Muscle layer of colon (tissue), 2 donors: Measurements from ENCODE around the gene USP26.
"Not testable (repeated sequence)": the region's sequence is repeated elsewhere in the genome, so short reads cannot be mapped to it uniquely, and the experiment has no call there.

ENCODE experiments used
- H3K27ac ChIP-seq: one replicate; pipeline ENCODE4 v1.7.0; 2013; ENCODE audit warnings: low read depth, mild to moderate bottlenecking, low read length, moderate library complexity
- H3K27me3 ChIP-seq, 2 donors: one replicate each; pipeline ENCODE4 v1.7.0; 2013; ENCODE audit warnings: low read length in 2 of 2, mild to moderate bottlenecking in 2 of 2; ENCODE audit not compliant: insufficient read depth in 2 of 2, control insufficient read depth in 1 of 2
- H3K36me3 ChIP-seq: one replicate; pipeline ENCODE4 v1.7.0; 2013; ENCODE audit warnings: mild to moderate bottlenecking, low read length; ENCODE audit not compliant: insufficient read depth
- H3K4me1 ChIP-seq: one replicate; pipeline ENCODE4 v1.7.0; 2013; ENCODE audit warnings: mild to moderate bottlenecking, low read length; ENCODE audit not compliant: insufficient read depth
- H3K4me3 ChIP-seq, 2 donors: one replicate each; pipeline ENCODE4 v1.7.0; 2013; ENCODE audit warnings: low read length in 2 of 2, low read depth in 1 of 2, mild to moderate bottlenecking in 1 of 2, moderate library complexity in 1 of 2
- H3K9ac ChIP-seq: one replicate; pipeline ENCODE4 v1.7.0; 2013; ENCODE audit warnings: low read length
- H3K9me3 ChIP-seq: one replicate; pipeline ENCODE4 v1.7.0; 2013; ENCODE audit warnings: mild to moderate bottlenecking, low read length
- donor health status: abdominal sarcoma.
- donor health status: Adenocarcinoma of cecum.

The USP26 gene, protein sequence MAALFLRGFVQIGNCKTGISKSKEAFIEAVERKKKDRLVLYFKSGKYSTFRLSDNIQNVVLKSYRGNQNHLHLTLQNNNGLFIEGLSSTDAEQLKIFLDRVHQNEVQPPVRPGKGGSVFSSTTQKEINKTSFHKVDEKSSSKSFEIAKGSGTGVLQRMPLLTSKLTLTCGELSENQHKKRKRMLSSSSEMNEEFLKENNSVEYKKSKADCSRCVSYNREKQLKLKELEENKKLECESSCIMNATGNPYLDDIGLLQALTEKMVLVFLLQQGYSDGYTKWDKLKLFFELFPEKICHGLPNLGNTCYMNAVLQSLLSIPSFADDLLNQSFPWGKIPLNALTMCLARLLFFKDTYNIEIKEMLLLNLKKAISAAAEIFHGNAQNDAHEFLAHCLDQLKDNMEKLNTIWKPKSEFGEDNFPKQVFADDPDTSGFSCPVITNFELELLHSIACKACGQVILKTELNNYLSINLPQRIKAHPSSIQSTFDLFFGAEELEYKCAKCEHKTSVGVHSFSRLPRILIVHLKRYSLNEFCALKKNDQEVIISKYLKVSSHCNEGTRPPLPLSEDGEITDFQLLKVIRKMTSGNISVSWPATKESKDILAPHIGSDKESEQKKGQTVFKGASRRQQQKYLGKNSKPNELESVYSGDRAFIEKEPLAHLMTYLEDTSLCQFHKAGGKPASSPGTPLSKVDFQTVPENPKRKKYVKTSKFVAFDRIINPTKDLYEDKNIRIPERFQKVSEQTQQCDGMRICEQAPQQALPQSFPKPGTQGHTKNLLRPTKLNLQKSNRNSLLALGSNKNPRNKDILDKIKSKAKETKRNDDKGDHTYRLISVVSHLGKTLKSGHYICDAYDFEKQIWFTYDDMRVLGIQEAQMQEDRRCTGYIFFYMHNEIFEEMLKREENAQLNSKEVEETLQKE

DNA sequence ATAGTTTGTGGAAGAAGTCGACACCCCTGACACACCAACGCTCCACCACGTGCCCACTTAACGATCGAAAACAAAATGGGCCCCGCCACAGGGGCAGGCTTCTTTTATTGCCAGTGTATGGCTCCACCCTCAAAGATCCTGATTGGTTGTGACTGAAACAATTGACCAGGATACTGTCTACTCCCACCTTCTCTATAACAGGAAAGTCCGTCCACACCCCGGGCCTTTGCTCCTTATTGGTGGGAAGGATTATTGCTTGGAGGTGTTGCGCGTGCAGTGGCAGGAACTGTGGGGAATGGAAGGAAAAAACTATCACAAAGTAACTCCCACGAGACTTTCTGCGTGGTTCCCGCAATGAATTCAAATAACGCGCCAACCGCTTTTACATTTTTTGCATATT lies at the start of gene USP26:
Gene USP26, minus strand, starts transcription at position 79 of the 400 bp plus-strand sequence. CDS start 68,889 bp downstream, outside the sequence.
- no peak within 1 kb of the TSS for H3K27ac ChIP-seq

DNA sequence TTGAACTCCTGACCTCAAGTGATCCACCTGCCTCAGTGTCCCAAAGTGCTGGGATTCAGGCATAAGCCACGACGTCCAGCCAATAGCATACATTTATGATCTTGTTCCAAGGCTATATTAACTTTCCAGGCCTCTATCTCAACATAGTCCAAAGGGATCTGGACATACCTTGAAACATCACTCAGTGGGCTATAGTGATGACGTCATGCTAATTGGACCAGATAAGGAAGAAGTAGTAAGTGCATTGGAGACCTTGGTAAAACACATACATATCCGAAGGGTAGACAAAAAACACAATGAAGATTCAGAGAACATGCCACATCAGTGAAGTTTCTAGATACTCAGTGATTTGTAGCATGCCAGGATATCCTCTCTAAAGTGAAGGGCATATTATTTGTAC lies 37.4 kb upstream of the USP26 start:
- no peaks in the 10 kb centered on the region for H3K9me3 ChIP-seq
- no peaks in the 10 kb centered on the region for H3K36me3 ChIP-seq
- H3K4me3 ChIP-seq = no peak overlapping the region
- no peak overlapping the region for H3K9ac ChIP-seq
- peaks cover 0 to 4% of the 10 kb centered on the region in 2 donors for H3K27me3 ChIP-seq
- H3K27ac ChIP-seq = no peak overlapping the region
- no peaks in the 10 kb centered on the region for H3K4me1 ChIP-seq

More for the DNA sequence above, at the start of gene USP26:
- H3K27me3 ChIP-seq = no peaks in the 10 kb centered on the region
- H3K4me1 ChIP-seq = no peaks in the 10 kb centered on the region
- H3K9me3 ChIP-seq = no peaks in the 10 kb centered on the region
- H3K9ac ChIP-seq = no peak within 1 kb of the TSS
- H3K36me3 ChIP-seq = no peaks in the 10 kb centered on the region
- H3K4me3 ChIP-seq = no peak within 1 kb of the TSS

DNA sequence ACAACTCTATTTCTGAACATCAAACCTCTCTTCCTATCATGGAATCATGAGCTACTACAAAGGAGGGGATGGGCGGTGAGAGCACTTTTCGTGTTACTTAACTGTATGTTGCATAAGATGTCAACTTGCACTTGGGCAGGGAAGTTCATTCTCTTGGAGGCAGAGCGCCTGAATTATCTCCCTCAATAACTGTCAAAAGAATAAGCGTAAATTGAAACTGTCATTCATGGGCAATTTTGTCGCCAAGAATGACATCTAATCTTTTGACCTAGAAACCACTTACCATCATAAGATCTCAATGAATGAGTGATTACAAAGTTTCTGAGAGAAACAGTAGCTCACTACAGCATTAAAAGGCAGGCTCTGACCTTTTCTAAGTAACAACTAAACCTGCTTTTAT lies 23.5 kb upstream of the USP26 start:
- H3K27me3 ChIP-seq = no peaks in the 10 kb centered on the region

DNA sequence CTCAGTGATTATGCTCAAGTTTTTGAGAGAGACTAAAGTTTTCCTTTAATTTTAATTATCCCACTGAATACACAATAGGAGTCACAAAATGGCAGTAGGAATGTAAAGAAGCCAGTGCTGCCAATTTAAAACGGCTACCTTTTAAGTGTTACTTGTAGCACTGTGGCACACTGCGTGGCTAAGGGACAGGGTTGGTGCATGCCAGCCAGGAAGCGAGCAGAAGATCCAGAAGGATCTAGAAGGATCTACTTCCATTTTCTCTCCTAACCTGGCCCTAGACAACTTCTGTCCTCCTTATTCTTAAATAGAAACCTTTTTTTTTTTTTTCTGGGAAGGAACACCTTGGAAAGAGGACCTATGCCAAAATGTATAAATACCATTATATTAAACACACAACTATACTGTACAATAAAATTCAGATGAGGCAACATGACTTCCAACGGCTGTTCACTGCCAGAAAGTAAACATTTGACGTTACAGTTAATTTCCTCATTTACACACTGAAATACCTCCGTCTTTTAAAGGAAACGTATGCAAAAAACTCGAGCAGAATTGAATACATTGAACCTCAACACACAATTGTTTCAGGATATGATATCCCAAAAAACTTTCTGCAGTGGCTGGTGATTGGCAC lies 2.7 kb downstream of the USP26 start:
- Histone ChIP-seq H3K9me3 (no peaks in the 10 kb centered on the region), H3K4me1 (no peaks in the 10 kb centered on the region), H3K36me3 (no peaks in the 10 kb centered on the region), H3K4me3 (no peak overlapping the region), H3K27me3 (peaks cover 0 to 5% of the 10 kb centered on the region in 2 donors), H3K9ac (no peak overlapping the region), H3K27ac (no peak overlapping the region)

More for the DNA sequence above, 23.5 kb upstream of the USP26 start:
- no peaks in the 10 kb centered on the region for H3K9me3 ChIP-seq
- H3K4me3 ChIP-seq = no peak overlapping the region
- H3K4me1 ChIP-seq = no peaks in the 10 kb centered on the region
- no peak overlapping the region for H3K27ac ChIP-seq
- H3K9ac ChIP-seq = no peak overlapping the region
- no peaks in the 10 kb centered on the region for H3K36me3 ChIP-seq

DNA sequence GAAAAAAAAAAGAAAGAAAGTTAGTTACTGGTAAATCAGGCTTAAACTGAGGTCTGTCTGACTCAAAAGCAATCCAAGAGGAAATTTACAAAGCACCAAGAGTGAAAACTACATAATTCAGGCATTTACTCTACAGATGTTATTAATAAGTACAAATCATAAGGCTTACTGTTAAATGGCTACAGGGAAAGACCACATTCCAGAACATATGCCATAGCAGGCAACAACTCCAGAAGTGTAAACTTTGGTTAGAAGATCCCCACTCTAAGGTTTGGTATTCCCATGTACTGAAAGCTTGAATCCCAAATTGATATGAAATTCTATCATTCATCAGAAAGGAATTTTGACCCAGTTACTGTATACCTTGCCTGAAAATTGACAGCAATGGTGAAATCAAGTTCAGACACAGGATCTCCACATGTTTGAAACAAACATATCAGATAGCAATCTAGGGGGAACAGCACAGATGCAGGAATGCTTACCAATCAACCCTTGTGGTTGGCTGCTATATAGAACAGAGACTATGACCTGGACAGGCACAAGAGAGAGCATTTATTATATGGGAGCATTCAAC lies 6.6 kb downstream of the USP26 start:
- Histone ChIP-seq H3K27ac (no peak overlapping the region), H3K27me3 (peaks cover 0 to 5% of the 10 kb centered on the region in 2 donors), H3K9me3 (no peaks in the 10 kb centered on the region), H3K4me1 (no peaks in the 10 kb centered on the region), H3K9ac (no peak overlapping the region), H3K4me3 (no peak overlapping the region), H3K36me3 (no peaks in the 10 kb centered on the region)

DNA sequence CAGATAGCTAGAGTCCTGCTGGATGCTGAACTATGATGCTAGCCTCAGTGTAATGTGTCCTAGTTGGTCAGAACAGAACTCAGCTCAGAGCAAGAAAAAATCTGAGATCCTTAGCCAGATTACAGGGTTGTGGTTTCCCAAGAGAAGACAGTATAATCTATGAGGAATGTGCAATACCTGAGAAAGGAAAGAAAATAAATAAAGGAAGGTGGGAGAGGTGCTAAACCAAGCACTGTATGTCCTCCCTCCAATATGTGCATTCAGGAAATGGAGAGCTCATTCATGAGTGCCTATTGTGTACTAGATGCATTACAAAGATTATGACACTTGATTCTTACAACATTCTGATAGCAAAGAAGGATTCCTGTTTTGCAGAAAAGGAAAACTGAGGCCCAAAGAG lies 7.5 kb downstream of the USP26 start:
- no peaks in the 10 kb centered on the region for H3K4me1 ChIP-seq
- H3K9me3 ChIP-seq = no peaks in the 10 kb centered on the region
- no peaks in the 10 kb centered on the region for H3K36me3 ChIP-seq
- no peak overlapping the region for H3K4me3 ChIP-seq
- H3K27me3 ChIP-seq = peaks cover 0 to 5% of the 10 kb centered on the region in 2 donors
- no peak overlapping the region for H3K27ac ChIP-seq
- no peak overlapping the region for H3K9ac ChIP-seq

DNA sequence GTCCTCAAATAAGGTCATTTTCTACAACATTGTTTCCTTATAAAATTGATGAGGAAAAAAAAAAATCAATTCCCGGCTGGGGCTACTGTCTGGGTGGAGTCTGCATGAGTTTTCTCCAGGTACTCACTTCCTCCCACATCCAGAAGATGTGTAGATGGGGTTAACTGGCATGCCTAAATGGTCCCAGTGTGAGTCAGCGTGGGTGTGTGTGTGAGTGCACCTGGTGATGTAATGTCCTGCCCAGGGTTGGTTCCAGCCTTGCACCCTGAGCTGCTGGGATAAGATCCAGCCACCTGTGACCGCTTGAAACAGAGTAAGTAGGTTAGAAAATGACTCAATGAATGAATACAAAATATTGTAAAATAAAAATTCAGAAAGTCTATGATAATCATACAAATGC lies 11.1 kb downstream of the USP26 start:
- Histone ChIP-seq H3K4me3 (no peak overlapping the region), H3K27ac (no peak overlapping the region), H3K9me3 (no peaks in the 10 kb centered on the region), H3K27me3 (no peaks in the 10 kb centered on the region), H3K4me1 (no peaks in the 10 kb centered on the region), H3K36me3 (no peaks in the 10 kb centered on the region), H3K9ac (no peak overlapping the region)

DNA sequence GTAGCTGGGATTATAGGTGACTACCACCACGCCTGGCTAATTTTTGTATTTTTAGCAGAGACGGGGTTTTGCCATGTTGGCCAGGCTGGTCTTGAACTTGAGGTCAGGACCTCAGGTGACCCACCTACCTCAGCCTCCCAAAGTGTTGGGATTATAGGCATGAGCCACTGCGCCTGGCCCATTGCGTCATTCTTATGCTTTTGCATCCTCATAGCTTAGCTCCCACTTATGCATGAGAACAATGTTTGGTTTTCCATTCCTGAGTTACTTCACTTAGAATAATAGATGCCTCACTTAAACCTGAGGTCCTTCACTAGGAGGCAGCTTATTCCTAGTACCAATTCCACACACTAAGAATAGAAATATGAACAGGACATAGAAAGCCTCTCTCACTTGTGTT lies 11.9 kb downstream of the USP26 start:
- H3K36me3 ChIP-seq, H3K27me3 ChIP-seq, H3K4me3 ChIP-seq, H3K9ac ChIP-seq, H3K4me1 ChIP-seq, H3K27ac ChIP-seq, H3K9me3 ChIP-seq: not testable (repeated sequence)

DNA sequence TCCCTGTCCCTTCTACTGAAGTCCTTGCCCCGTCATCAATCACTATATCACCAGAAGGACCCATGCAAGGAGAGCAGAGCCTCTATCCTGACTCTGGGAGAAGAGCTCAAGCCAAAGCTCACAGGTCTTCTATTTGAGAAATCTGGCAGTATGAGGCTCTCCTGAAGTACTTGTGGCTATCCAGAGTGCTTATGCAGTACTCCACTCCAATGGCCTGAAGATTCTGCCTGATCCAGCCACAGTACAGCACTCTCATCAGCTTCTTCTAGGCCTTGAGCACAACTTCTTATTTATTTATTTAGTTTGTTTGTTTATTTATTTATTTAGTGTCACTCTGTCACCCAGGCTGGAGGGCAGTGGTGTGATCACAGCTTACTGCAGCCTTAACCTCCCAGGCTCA lies 13.0 kb downstream of the USP26 start:
- no peak overlapping the region for H3K9ac ChIP-seq
- no peak overlapping the region for H3K4me3 ChIP-seq
- no peaks in the 10 kb centered on the region for H3K4me1 ChIP-seq
- H3K9me3 ChIP-seq = no peaks in the 10 kb centered on the region
- no peak overlapping the region for H3K27ac ChIP-seq
- no peaks in the 10 kb centered on the region for H3K36me3 ChIP-seq
- no peaks in the 10 kb centered on the region for H3K27me3 ChIP-seq

DNA sequence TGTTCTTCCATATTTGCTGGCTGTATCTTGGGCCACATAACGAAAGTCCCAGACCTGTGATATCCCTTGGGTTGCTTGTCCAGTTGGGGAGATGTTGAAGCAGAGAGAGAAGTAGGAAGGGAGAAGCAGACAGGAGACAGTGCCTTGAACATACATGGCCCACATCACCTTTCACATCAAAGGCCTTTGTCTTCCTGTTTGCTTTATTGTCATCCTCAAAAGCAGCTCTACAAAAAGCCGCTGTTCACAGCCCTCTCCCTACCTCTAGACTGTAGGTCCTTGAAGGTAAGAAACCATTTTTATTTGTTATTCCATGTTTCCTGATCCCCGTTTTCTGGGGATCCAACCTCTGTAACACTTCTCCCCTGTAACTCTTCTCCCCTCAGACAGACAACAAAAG lies 14.9 kb downstream of the USP26 start:
- H3K27ac ChIP-seq = no peak overlapping the region
- no peak overlapping the region for H3K4me3 ChIP-seq
- H3K9me3 ChIP-seq = no peaks in the 10 kb centered on the region
- H3K4me1 ChIP-seq = no peaks in the 10 kb centered on the region
- no peaks in the 10 kb centered on the region for H3K36me3 ChIP-seq
- H3K27me3 ChIP-seq = no peaks in the 10 kb centered on the region
- no peak overlapping the region for H3K9ac ChIP-seq

DNA sequence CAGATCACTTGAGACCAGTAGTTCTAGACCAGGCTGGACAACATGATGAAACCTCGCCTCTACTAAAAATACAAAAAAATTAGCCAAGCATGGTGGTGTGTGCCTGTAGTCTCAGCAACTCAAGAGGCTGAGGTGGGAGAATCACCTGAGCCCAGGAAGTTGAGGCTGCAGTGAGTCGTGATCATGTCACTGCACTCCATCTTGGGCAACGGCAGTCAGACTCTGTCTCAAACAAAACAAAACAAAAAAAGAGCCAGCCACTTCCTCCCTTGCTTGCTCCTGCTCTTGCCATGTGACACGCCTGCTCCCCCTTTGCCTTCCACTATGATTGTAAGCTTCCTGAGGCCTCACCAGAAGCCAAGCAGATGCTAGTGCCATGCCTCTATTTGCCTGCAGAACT lies 19.1 kb downstream of the USP26 start:
- not testable (repeated sequence) for H3K27me3 ChIP-seq, H3K9me3 ChIP-seq, H3K36me3 ChIP-seq, H3K9ac ChIP-seq, H3K4me3 ChIP-seq, H3K27ac ChIP-seq, H3K4me1 ChIP-seq
